AG04449 (cell line): ENCODE results near the gene HRC.
"Not testable (repeated sequence)": the region's sequence is repeated elsewhere in the genome, so short reads cannot be mapped to it uniquely, and the experiment has no call there.

ENCODE experiments used
- CTCF ChIA-PET: fragments of 350-600 bp; formaldehyde crosslinking; extraction: SDS; loops from one replicate; lab custom pipeline; 2021; ENCODE audit warnings: antibody characterized with exemption; lab: Yijun Ruan, JAX
- POLR2A ChIA-PET: fragments of 400-600, 350-600 bp; formaldehyde crosslinking; extraction: SDS; loops from one replicate; lab custom pipeline; 2020; ENCODE audit warnings: antibody characterized with exemption, inconsistent platforms; lab: Yijun Ruan, JAX
- DNase-seq: peaks from one replicate; pipeline ENCODE4 v3.0.0-alpha.2; 2010; ENCODE audit warnings: low read depth, low spot score
- H3K4me3 ChIP-seq: 2 replicates; pipeline ENCODE4 v1.5.1; 2011; ENCODE audit warnings: low read depth, mild to moderate bottlenecking, control low read depth, low read length
- TF ChIP-seq, protein P1 (sequence below): IDR thresholded peaks from one replicate; pipeline ENCODE4 v1.5.1; 2011; ENCODE audit warnings: mild to moderate bottlenecking, moderate library complexity, low read length, control low read depth, inconsistent platforms; ENCODE audit not compliant: insufficient read depth; ENCODE audit errors: missing control alignments

The HRC gene

DNA sequence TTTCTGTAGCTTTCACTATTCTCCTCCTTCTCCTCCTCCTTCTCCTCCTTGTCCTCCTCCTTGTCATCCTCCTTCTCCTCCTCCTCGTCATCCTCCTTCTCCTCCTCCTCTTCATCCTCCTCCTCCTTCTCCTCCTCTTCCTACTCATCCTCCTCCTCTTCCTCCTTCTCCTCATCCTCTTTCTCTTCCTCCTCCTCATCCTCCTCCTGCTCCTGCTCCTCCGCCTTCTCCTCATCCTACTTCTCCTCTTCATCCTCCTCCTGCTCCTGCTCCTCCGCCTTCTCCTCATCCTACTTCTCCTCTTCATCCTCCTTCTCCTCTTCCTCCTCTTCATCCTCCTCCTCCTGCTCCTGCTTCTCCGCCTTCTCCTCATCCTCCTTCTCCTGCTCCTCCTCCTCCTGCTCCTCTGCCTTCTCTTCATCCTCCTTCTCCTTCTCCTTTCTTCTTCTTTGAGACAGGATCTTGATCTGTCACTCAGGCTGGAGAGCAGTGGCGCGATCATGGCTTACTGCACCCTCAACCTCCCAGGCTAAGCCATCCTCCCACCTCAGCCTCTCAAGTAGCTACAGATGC lies 38.7 kb upstream of the HRC start:
- ChIA-PET CTCF (no interaction called here), POLR2A (no interaction called here)
- TF ChIP-seq, protein P1, sequence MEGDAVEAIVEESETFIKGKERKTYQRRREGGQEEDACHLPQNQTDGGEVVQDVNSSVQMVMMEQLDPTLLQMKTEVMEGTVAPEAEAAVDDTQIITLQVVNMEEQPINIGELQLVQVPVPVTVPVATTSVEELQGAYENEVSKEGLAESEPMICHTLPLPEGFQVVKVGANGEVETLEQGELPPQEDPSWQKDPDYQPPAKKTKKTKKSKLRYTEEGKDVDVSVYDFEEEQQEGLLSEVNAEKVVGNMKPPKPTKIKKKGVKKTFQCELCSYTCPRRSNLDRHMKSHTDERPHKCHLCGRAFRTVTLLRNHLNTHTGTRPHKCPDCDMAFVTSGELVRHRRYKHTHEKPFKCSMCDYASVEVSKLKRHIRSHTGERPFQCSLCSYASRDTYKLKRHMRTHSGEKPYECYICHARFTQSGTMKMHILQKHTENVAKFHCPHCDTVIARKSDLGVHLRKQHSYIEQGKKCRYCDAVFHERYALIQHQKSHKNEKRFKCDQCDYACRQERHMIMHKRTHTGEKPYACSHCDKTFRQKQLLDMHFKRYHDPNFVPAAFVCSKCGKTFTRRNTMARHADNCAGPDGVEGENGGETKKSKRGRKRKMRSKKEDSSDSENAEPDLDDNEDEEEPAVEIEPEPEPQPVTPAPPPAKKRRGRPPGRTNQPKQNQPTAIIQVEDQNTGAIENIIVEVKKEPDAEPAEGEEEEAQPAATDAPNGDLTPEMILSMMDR = no peak
- no peak for DNase-seq
- no peak overlapping the region for H3K4me3 ChIP-seq

DNA sequence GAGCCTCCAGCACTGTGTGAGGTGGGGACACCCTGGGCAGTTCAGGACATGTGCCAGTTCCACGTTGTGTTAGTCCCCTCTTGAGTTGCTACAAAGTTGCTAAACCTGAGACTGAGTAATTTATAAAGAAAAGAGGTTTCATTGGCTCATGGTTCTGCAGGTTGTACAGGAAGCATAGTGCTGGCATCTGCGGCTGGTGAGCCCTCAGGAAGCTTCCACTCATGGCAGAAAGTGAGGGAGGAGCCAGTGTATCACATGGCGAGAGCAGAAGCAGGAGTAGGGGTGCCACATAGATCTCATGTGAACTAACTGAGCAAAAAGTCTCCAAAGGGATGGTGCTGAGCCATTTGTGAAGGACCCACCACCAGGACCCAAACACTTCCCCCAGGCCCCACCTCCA lies 35.6 kb upstream of the HRC start:
- ChIA-PET POLR2A (no interaction called here), CTCF (interaction anchor here (1.2 to 10.0 kb wide), 2 partner anchors 7 to 35 kb away, joined by 4 to 121 read pairs; no protein-coding TSS in a partner anchor)
- no peak overlapping the region for H3K4me3 ChIP-seq
- TF ChIP-seq, protein P1 = no peak
- DNase-seq = no peak

DNA sequence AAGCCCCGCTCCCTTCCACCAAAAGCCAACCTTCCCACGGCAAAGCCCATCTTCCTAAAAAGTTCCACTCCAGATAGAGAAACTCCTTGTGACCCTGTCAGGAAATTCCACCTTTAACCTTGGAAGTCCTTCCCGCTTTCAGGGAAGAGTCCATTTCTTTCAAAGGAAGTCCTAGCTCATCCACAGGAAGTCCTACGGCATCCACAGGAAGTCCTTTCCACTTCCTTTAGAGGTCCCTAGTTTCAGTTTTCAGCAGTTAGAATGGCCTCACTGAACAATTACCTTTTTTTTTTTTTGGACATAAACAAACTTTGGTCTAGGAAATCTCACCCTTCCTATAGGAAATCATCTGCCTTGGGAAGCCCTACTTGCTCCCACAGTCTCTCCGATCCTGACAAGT lies 34.1 kb upstream of the HRC start:
- H3K4me3 ChIP-seq = no peak overlapping the region
- no peak for DNase-seq
- TF ChIP-seq, protein P1 = no peak
- CTCF ChIA-PET = interaction anchor here (0.6 to 10.0 kb wide), 3 partner anchors 8 to 145 kb away, joined by 3 to 121 read pairs (median 4); no protein-coding TSS in a partner anchor
- POLR2A ChIA-PET = no interaction called here

DNA sequence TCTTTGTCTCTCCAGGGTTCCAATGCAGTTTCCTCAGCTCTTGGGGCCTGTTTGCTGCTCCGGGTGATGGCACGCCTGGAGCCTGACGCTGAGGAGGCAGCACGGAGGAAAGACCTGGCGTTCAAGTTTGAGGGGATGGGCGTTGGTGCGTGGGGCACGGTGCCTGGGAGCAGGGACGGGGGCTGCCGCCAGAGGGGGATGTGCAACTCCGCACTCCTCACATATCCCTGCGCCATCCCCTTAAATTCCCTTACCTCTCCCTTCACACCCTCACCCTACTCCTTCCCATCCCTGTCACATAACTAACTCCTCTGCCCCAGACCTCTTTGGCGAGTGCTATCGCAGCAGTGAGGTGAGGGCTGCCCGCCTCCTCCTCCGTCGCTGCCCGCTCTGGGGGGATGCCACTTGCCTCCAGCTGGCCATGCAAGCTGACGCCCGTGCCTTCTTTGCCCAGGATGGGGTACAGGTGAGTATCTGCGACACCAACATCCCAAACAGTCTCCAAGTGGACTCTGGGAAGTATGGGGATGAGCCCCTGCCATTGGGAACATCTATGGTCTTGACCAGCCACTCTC lies 33.5 kb upstream of the HRC start:
- CTCF ChIA-PET = interaction anchor here (0.6 to 10.0 kb wide), 4 partner anchors 9 to 146 kb away, joined by 3 to 121 read pairs (median 10); no protein-coding TSS in a partner anchor
- TF ChIP-seq, protein P1 = no peak
- no peak overlapping the region for H3K4me3 ChIP-seq
- POLR2A ChIA-PET = no interaction called here
- DNase-seq = no peak

DNA sequence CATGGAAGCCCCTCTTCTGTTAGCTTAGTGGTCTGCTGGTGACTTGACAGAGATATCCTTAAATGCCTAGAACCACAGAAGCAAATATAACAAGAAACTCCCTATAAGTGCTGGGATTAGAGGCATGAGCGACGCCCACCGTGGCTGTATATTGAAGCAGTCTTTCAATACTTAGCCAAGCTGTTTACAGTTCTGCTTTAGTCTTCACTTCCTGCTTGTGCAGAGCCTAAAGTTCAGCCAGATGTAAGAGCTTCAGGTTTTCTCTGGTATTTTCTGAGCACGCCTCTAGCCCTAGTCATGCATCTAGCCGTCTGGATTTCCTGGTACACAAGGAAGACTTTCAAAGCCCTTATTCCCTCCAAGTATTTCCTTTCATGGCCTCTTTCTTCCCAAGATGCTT lies 30.9 kb upstream of the HRC start:
- POLR2A ChIA-PET = no interaction called here
- no peak overlapping the region for H3K4me3 ChIP-seq
- DNase-seq = no peak
- TF ChIP-seq, protein P1 = no peak
- CTCF ChIA-PET = interaction anchor here (1.2 to 10.0 kb wide), 4 partner anchors 11 to 88 kb away, joined by 3 to 121 read pairs (median 13); no protein-coding TSS in a partner anchor

DNA sequence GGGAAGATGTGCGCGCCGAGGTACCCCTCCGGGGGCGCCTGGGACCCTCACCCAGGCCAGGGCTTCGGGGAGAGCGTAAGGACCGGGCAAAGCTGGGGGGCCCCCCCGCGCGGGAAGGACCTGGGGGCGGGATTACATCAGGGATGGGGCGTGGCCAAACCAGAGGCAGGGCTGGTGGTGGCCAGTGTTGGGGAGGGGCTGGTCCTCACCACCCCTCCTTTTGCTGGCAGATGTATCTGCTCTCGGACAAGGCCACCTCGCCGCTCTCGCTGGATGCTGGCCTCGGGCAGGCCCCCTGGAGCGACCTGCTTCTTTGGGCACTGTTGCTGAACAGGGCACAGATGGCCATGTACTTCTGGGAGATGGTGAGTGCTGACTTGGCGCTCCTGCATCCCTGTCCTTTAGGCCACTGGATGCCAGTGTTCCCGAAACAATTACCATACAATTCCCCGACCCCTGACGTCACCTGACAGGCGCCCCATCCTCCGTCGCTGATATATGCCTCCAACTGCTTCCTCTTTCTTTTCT lies 27.7 kb upstream of the HRC start:
- TF ChIP-seq, protein P1 = no peak
- CTCF ChIA-PET = interaction anchor here (0.6 to 10.0 kb wide), 4 partner anchors 15 to 183 kb away, joined by 3 to 121 read pairs (median 6); no protein-coding TSS in a partner anchor
- no peak overlapping the region for H3K4me3 ChIP-seq
- no peak for DNase-seq
- POLR2A ChIA-PET = no interaction called here

DNA sequence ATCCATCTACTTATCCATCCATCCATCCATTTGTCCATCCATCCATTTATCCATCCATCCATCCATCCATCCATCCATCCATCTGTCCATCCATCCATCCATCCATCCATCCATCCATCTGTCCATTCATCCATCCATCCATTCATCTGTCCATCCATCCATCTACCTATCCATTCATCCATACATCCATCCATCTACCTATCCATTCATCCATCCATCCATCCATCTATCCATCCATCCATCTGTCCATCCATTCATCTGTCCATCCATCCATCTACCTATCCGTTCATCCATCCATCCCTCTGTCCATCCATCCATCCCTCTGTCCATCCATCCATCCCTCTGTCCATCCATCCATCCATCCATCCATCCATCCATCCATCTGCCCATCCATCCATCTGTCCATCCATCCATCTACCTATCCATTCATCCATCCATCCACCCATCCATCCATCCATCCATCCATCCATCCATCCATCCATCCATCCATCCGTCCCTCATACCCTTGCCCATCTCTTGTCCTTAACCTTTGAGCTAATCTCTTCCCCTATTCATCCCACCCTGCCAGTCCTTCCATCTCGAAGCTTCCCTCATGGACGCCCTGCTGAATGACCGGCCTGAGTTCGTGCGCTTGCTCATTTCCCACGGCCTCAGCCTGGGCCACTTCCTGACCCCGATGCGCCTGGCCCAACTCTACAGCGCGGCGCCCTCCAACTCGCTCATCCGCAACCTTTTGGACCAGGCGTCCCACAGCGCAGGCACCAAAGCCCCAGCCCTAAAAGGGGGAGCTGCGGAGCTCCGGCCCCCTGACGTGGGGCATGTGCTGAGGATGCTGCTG lies 27.0 kb upstream of the HRC start:
- DNase-seq, H3K4me3 ChIP-seq, POLR2A ChIA-PET: not testable (repeated sequence)
- CTCF ChIA-PET = interaction anchor here (0.6 to 10.0 kb wide), 3 partner anchors 15 to 182 kb away, joined by 3 to 121 read pairs (median 8); no protein-coding TSS in a partner anchor
